WTC11 (cell line): ENCODE results near the gene HTR1E. TPM values are rescaled to one million over a fixed set of nuclear protein-coding genes. Genes with fewer than 3 reads are reported as not detected.

ENCODE experiments used
- ATAC-seq: fragments of 200-7000 bp; cut with Tn5 transposase; 2 replicates; pipeline ENCODE4 v1.10.0; 2021; ENCODE audit warnings: mild to moderate bottlenecking, moderate library complexity
- CTCF ChIA-PET: fragments of 300-600 bp; sonication (Branson Sonifier 250); formaldehyde crosslinking; loops from one replicate; lab custom pipeline; 2021; ENCODE audit warnings: antibody characterized with exemption; lab: Charles Lee
- POLR2A ChIA-PET: fragments of 350-600 bp; sonication (Branson Sonifier 250); formaldehyde crosslinking; loops from one replicate; lab custom pipeline; 2021; ENCODE audit warnings: antibody characterized with exemption; lab: Charles Lee
- DNase-seq: peaks from one replicate; pipeline ENCODE4 v3.0.0; 2021; ENCODE audit warnings: low spot score
- H3K27ac Mint-ChIP-seq: 2 replicates; pipeline ENCODE4 v1.8.0; 2021; ENCODE audit warnings: mixed read lengths
- H3K27me3 Mint-ChIP-seq: 2 replicates; pipeline ENCODE4 v1.8.0; 2021; ENCODE audit warnings: low read depth, mild to moderate bottlenecking, moderate library complexity, mixed read lengths
- H3K36me3 Mint-ChIP-seq: 2 replicates; pipeline ENCODE4 v1.8.0; 2021; ENCODE audit warnings: mixed read lengths
- H3K4me1 Mint-ChIP-seq: 2 replicates; pipeline ENCODE4 v1.8.0; 2022; ENCODE audit warnings: mixed read lengths
- H3K4me3 Mint-ChIP-seq: 2 replicates; pipeline ENCODE4 v1.8.0; 2021; ENCODE audit warnings: mild to moderate bottlenecking, moderate library complexity, mixed read lengths
- H3K9me3 Mint-ChIP-seq: 2 replicates; pipeline ENCODE4 v1.8.0; 2021; ENCODE audit warnings: mixed read lengths
- ARID4B ChIP-seq: sonication (generic); formaldehyde crosslinking; IDR thresholded peaks from 2 replicates; pipeline ENCODE4 v1.8.0; 2023; ENCODE audit warnings: missing genetic modification reagents, mild to moderate bottlenecking, borderline replicate concordance
- ATF6 ChIP-seq: sonication (generic); formaldehyde crosslinking; IDR thresholded peaks from 2 replicates; pipeline ENCODE4 v1.8.1; 2023; ENCODE audit warnings: mild to moderate bottlenecking, missing genetic modification reagents
- HMGXB4 ChIP-seq: sonication (generic); formaldehyde crosslinking; IDR thresholded peaks from 2 replicates; pipeline ENCODE4 v1.8.1; 2023; ENCODE audit warnings: mild to moderate bottlenecking, moderate library complexity, missing genetic modification reagents
- MAX ChIP-seq: sonication (generic); formaldehyde crosslinking; IDR thresholded peaks from 2 replicates; pipeline ENCODE4 v1.8.0; 2022; ENCODE audit warnings: mild to moderate bottlenecking, missing genetic modification reagents
- MLX ChIP-seq: sonication (generic); formaldehyde crosslinking; IDR thresholded peaks from 2 replicates; pipeline ENCODE4 v1.8.1; 2023; ENCODE audit warnings: mild to moderate bottlenecking, missing genetic modification reagents, moderate library complexity
- NR1H2 ChIP-seq: sonication (generic); formaldehyde crosslinking; IDR thresholded peaks from 2 replicates; pipeline ENCODE4 v1.9.0; 2021; ENCODE audit warnings: mild to moderate bottlenecking, moderate library complexity, missing genetic modification reagents
- USF2 ChIP-seq: sonication (generic); formaldehyde crosslinking; IDR thresholded peaks from 2 replicates; pipeline ENCODE4 v1.8.1; 2023; ENCODE audit warnings: mild to moderate bottlenecking, missing genetic modification reagents, moderate library complexity
- ZBTB21 ChIP-seq: sonication (generic); formaldehyde crosslinking; IDR thresholded peaks from 2 replicates; pipeline ENCODE4 v1.8.1; 2023; ENCODE audit warnings: mild to moderate bottlenecking, missing genetic modification reagents, borderline replicate concordance
- ZBTB43 ChIP-seq: sonication (generic); formaldehyde crosslinking; IDR thresholded peaks from 2 replicates; pipeline ENCODE4 v1.8.1; 2023; ENCODE audit warnings: mild to moderate bottlenecking, missing genetic modification reagents
- ZNF138 ChIP-seq: sonication (generic); formaldehyde crosslinking; conservative IDR thresholded peaks from 2 replicates; pipeline ENCODE4 v1.8.1; 2022; ENCODE audit warnings: mild to moderate bottlenecking, moderate library complexity, missing genetic modification reagents
- ZNF232 ChIP-seq: sonication (generic); formaldehyde crosslinking; IDR thresholded peaks from 2 replicates; pipeline ENCODE4 v1.8.0; 2022; ENCODE audit warnings: mild to moderate bottlenecking, missing genetic modification reagents
- ZNF425 ChIP-seq: fragments of 250-450 bp; sonication (Bioruptor Pico); conservative IDR thresholded peaks from 2 replicates; pipeline ENCODE4 v1.9.0; 2021; ENCODE audit warnings: mild to moderate bottlenecking
- total RNA-seq: library from RNA; stranded (reverse); gene quantifications from 3 replicates; pipeline ENCODE4 v1.2.3, GENCODE V29; 2021

HTR1E gene
- total RNA-seq, 1 experiment from 2014 or later, result 0.09 TPM

GRCh38 chr6:86964029-86964579 is 26.8 kb downstream of the HTR1E start:
- Mint-ChIP-seq H3K9me3 (no peaks in the 10 kb centered on the region), H3K27me3 (no peaks in the 10 kb centered on the region; the same call in 1 of the 2 replicates), H3K36me3 (no peaks in the 10 kb centered on the region), H3K27ac (no peak overlapping the region), H3K4me3 (no peak overlapping the region), H3K4me1 (no peaks in the 10 kb centered on the region)
- DNase-seq (no peak), ATAC-seq (no peak)
- TF ChIP-seq USF2 (no peak), HMGXB4 (no peak), ZNF138 (CRISPR knock-in tag) (no peak), ATF6 (CRISPR knock-in tag) (no peak), MLX (CRISPR knock-in tag) (no peak), ZNF232 (CRISPR knock-in tag) (no peak), NR1H2 (no peak), ZBTB21 (CRISPR knock-in tag) (no peak), ZNF425 (CRISPR knock-in tag) (no peak), ARID4B (CRISPR knock-in tag) (no peak), ZBTB43 (no peak), MAX (no peak)
- POLR2A ChIA-PET, result no interaction called here
- CTCF ChIA-PET, result no interaction called here
